Lower leg skin (tissue), 4 donors: ENCODE measurements around the gene ZNF808. TPM values are rescaled to one million over a fixed set of nuclear protein-coding genes. Genes with fewer than 3 reads are reported as not detected.

ENCODE experiments used
- DNase-seq, 2 donors: peaks; one replicate each; pipeline ENCODE4 v3.0.0-alpha.2; 2019; ENCODE audit warnings: low spot score in 2 of 2
- H3K4me3 ChIP-seq: fragments of 200-600 bp; sonication (generic); 2 replicates; pipeline ENCODE4 v1.5.1; 2017; ENCODE audit warnings: mild to moderate bottlenecking, low read depth; ENCODE audit not compliant: poor library complexity, severe bottlenecking
- CTCF ChIP-seq, 3 donors: fragments of 450-650 bp; IDR thresholded peaks; one replicate each; pipeline ENCODE4 v1.5.1; 2016; ENCODE audit warnings: antibody characterized with exemption in 3 of 3, mild to moderate bottlenecking in 3 of 3, moderate library complexity in 2 of 3
- POLR2A ChIP-seq, 2 donors: fragments of 450-650 bp; IDR thresholded peaks; one replicate each; pipeline ENCODE4 v1.6.1; 2016 to 2017; ENCODE audit warnings: antibody characterized with exemption in 2 of 2, mild to moderate bottlenecking in 1 of 2, moderate library complexity in 1 of 2
- WGBS, 2 donors: methylation state at CpG; one replicate each; pipeline ENCODE4 v1.1.5; 2018; 5-methylcytosine and 5-hydroxymethylcytosine counted together
- intact Hi-C: fragments of 100-400 bp; cut with DNase I; formaldehyde crosslinking; loops from one replicate; pipeline ENCODE4 v1.15.0; 2023; ENCODE audit warnings: low total_unique reads
- total RNA-seq, 4 donors: library from RNA; depleted of rRNA; stranded (reverse); fragments of >200 nt; gene quantifications; one replicate each; pipeline ENCODE4 v1.1.0, GENCODE V29; 2016

ZNF808 gene
- total RNA-seq, 4 donors from 2014 or later = 11.8 to 23.2 (median 15.8) TPM

GRCh38 chr19:52602941-52603340 lies 75.5 kb downstream of the ZNF808 start:
- H3K4me3 ChIP-seq = no peak overlapping the region
- TF ChIP-seq POLR2A (IDR thresholded peaks at IDR 0.05) (no peak), CTCF (IDR thresholded peaks at IDR 0.05) (no peak)
- intact Hi-C loops = no loop called here
- DNase-seq = no peak
- WGBS, 2 donors = 61 to 69% methylated on average over 2 of the region's 2 CpGs

GRCh38 chr19:52603558-52604207 lies 76.2 kb downstream of the ZNF808 start:
- no peak overlapping the region for H3K4me3 ChIP-seq
- 84 to 85% methylated on average over 14 of the region's 14 CpGs for WGBS, 2 donors
- no peak for TF ChIP-seq CTCF (IDR thresholded peaks at IDR 0.05)
- no peak for TF ChIP-seq POLR2A (IDR thresholded peaks at IDR 0.05)
- DNase-seq = peak in 1 of 2 donors; percentile 45
- intact Hi-C loops = no loop called here

Other genes with a start within 250 kb of the ZNF808 start
- gene ZNF480, start 230.5 kb upstream of the ZNF808 start, total RNA-seq = 1 to 10 TPM; 2.8 to 6.2 (median 5.7) TPM
- 1 to 10 TPM in 1 of 4 donors, under 1 TPM in 3; 0.67 to 1.3 (median 0.87) TPM for gene ZNF610, start 191.4 kb upstream of the ZNF808 start, total RNA-seq
- 10 to 100 TPM; 15.2 to 19.7 (median 15.7) TPM for gene ZNF880, start 157.7 kb upstream of the ZNF808 start, total RNA-seq
- gene ZNF528, start 129.8 kb upstream of the ZNF808 start, total RNA-seq = 10 to 100 TPM; 13.4 to 17.9 (median 14.7) TPM
- gene ZNF534, start 98.5 kb upstream of the ZNF808 start, total RNA-seq = under 1 TPM in 2 of 4 donors, not detected in 2; 0.13 to 0.19 TPM
- 1 to 10 TPM in 1 of 4 donors, under 1 TPM in 1, not detected in 2; 0.56 to 1.1 TPM for gene ZNF578, start 74.1 kb upstream of the ZNF808 start, total RNA-seq
- 10 to 100 TPM; 11.6 to 13.7 (median 12.9) TPM for gene ZNF701, start 42.6 kb downstream of the ZNF808 start, total RNA-seq
- 10 to 100 TPM; 20.7 to 51.0 (median 35.3) TPM for gene ZNF83, start 110.7 kb downstream of the ZNF808 start, total RNA-seq
- 10 to 100 TPM in 2 of 4 donors, 1 to 10 TPM in 2; 7.8 to 13.5 (median 10.2) TPM for gene ZNF611, start 207.4 kb downstream of the ZNF808 start, total RNA-seq